D341Med (cell line): Measurements from ENCODE around the gene KIAA1191.
"Not testable (repeated sequence)": the region's sequence is repeated elsewhere in the genome, so short reads cannot be mapped to it uniquely, and the experiment has no call there.

Source experiments
- DNase-seq: peaks from one replicate; pipeline ENCODE4 v3.0.0; 2012; ENCODE audit warnings: low spot score

KIAA1191 gene

GRCh38 chr5:176361437-176362232, at the start of gene KIAA1191:
TSS of gene KIAA1191 (minus strand) at chr5:176361764. CDS start at chr5:176359508, 2,256 bp downstream.
- DNase-seq: peak; percentile 92

GRCh38 chr5:176410486-176411180, 49.1 kb upstream of the KIAA1191 start:
- DNase-seq: no peak

GRCh38 chr5:176409765-176410164, 48.2 kb upstream of the KIAA1191 start:
- DNase-seq: no peak

GRCh38 chr5:176408590-176408989, 47.0 kb upstream of the KIAA1191 start:
- no peak for DNase-seq

GRCh38 chr5:176408252-176408573, 46.6 kb upstream of the KIAA1191 start:
- not testable (repeated sequence) for DNase-seq

- DNase-seq: no peak
Measured at GRCh38 chr5:176407456-176408251, 46.1 kb upstream of the KIAA1191 start.

- peak; percentile 71 for DNase-seq
Measured at GRCh38 chr5:176406436-176407052, 45.0 kb upstream of the KIAA1191 start.

GRCh38 chr5:176405656-176406435, 44.3 kb upstream of the KIAA1191 start:
- peak; percentile 32 for DNase-seq

GRCh38 chr5:176401281-176402205, 40.0 kb upstream of the KIAA1191 start:
- DNase-seq: no peak

GRCh38 chr5:176400382-176401156, 39.0 kb upstream of the KIAA1191 start:
- no peak for DNase-seq

GRCh38 chr5:176397736-176398420, 36.3 kb upstream of the KIAA1191 start:
- DNase-seq: no peak

- no peak for DNase-seq
Measured at GRCh38 chr5:176396330-176396729, 34.8 kb upstream of the KIAA1191 start.

GRCh38 chr5:176394881-176395675, 33.5 kb upstream of the KIAA1191 start:
- no peak for DNase-seq

- DNase-seq: no peak
Measured at GRCh38 chr5:176394096-176394495, 32.5 kb upstream of the KIAA1191 start.

GRCh38 chr5:176392526-176392925, 31.0 kb upstream of the KIAA1191 start:
- DNase-seq: no peak

- DNase-seq: no peak
Measured at GRCh38 chr5:176391999-176392398, 30.4 kb upstream of the KIAA1191 start.

GRCh38 chr5:176391479-176391878, 29.9 kb upstream of the KIAA1191 start:
- no peak for DNase-seq
